ENCODE results near the gene VDR.

- TF ChIP-seq CTCF (IDR thresholded peaks at IDR 0.05 in 2 of 3, conservative IDR thresholded peaks at IDR 0.05 in 1 of 3; ENCODE audit: borderline replicate concordance in 1 of 3, insufficient read depth in 1 of 3, low read depth in 2 of 3, low read length in 2 of 3), result peak; percentile 59 to 80 (median 66)
- TF ChIP-seq EZH2 (IDR thresholded peaks at IDR 0.05), result no peak
Observed at GRCh38 chr12:47904713-47905709, at the start of gene VDR.

All from HCT116 (cell line).